IMR-90 (cell line): ENCODE measurements around the gene ARFGAP3. TPM values are rescaled to one million over a fixed set of nuclear protein-coding genes. Genes with fewer than 3 reads are reported as not detected.

ENCODE experiments used
- ATAC-seq: fragments of 200-7000 bp; cut with Tn5 transposase; 2 replicates; pipeline ENCODE4 v1.9.1; 2020; ENCODE audit warnings: low read depth, mild to moderate bottlenecking, moderate library complexity
- BruUV-seq: library from RNA; stranded (reverse); fragments of 400-500 nt; replicated peaks from 2 replicates; lab custom pipeline; 2021; lab: Mats Ljungman, UMichigan
- CTCF ChIA-PET: fragments of 300-600 bp; formaldehyde crosslinking; extraction: SDS; loops from one replicate; lab custom pipeline; 2021; ENCODE audit warnings: antibody characterized with exemption; lab: Yijun Ruan, JAX
- POLR2A ChIA-PET: fragments of 300-600 bp; sonication (Branson Sonifier 250); formaldehyde crosslinking; loops from one replicate; lab custom pipeline; 2022; ENCODE audit warnings: antibody characterized with exemption; ENCODE audit not compliant: unreplicated experiment; lab: Charles Lee
- DNase-seq: peaks from one replicate; pipeline ENCODE4 v3.0.0; 2013
- H2AFZ ChIP-seq: replicated peaks from 2 replicates; pipeline ENCODE3; 2013; ENCODE audit warnings: low read length, mild to moderate bottlenecking; ENCODE audit not compliant: poor library complexity
- H2AK5ac ChIP-seq: 2 replicates; pipeline ENCODE4 v1.6.1; 2013; ENCODE audit warnings: low read depth, low read length, inconsistent platforms
- H2AK9ac ChIP-seq: replicated peaks from 2 replicates; pipeline ENCODE3; 2013; ENCODE audit warnings: mild to moderate bottlenecking, low read depth, low read length, moderate library complexity; ENCODE audit not compliant: poor library complexity
- H2BK120ac ChIP-seq: 2 replicates; pipeline ENCODE4 v1.6.1; 2013; ENCODE audit warnings: low read depth, low read length, inconsistent platforms
- H2BK15ac ChIP-seq: 3 replicates; pipeline ENCODE4 v1.6.1; 2013; ENCODE audit warnings: low read depth, low read length, inconsistent platforms
- H2BK20ac ChIP-seq: 2 replicates; pipeline ENCODE4 v1.6.1; 2013; ENCODE audit warnings: low read depth, mild to moderate bottlenecking, inconsistent platforms, low read length, moderate library complexity
- H2BK5ac ChIP-seq: 2 replicates; pipeline ENCODE4 v1.6.1; 2013; ENCODE audit warnings: mild to moderate bottlenecking, low read depth, low read length, inconsistent platforms; ENCODE audit not compliant: poor library complexity, severe bottlenecking
- H3K14ac ChIP-seq: replicated peaks from 2 replicates; pipeline ENCODE4 v1.6.1; 2013; ENCODE audit warnings: low read depth, low read length, inconsistent platforms
- H3K18ac ChIP-seq: 2 replicates; pipeline ENCODE4 v1.6.1; 2013; ENCODE audit warnings: low read depth, low read length, control low read depth
- H3K23ac ChIP-seq: 2 replicates; pipeline ENCODE4 v1.6.1; 2013; ENCODE audit warnings: low read depth, low read length, inconsistent platforms
- H3K27ac ChIP-seq: 2 replicates; pipeline ENCODE4 v1.5.1; 2013; ENCODE audit warnings: mild to moderate bottlenecking, control low read depth, low read length; ENCODE audit not compliant: insufficient read depth
- H3K27me3 ChIP-seq: 2 replicates; pipeline ENCODE4 v1.6.1; 2013; ENCODE audit warnings: low read length; ENCODE audit not compliant: control insufficient read depth, insufficient read depth
- H3K36me3 ChIP-seq: 2 replicates; pipeline ENCODE4 v1.6.1; 2013; ENCODE audit warnings: low read length, mixed read lengths; ENCODE audit not compliant: control insufficient read depth, insufficient read depth
- H3K4ac ChIP-seq: 2 replicates; pipeline ENCODE4 v1.6.1; 2013; ENCODE audit warnings: low read depth, low read length, inconsistent platforms
- H3K4me1 ChIP-seq: 2 replicates; pipeline ENCODE4 v1.6.1; 2013; ENCODE audit warnings: low read length, mixed read lengths; ENCODE audit not compliant: control insufficient read depth, insufficient read depth
- H3K4me2 ChIP-seq: 2 replicates; pipeline ENCODE4 v1.6.1; 2013; ENCODE audit warnings: low read depth, mild to moderate bottlenecking, control low read depth, low read length, moderate library complexity
- H3K4me3 ChIP-seq: 2 replicates; pipeline ENCODE4 v1.5.1; 2013; ENCODE audit warnings: low read depth, mild to moderate bottlenecking, control low read depth, low read length, moderate library complexity; ENCODE audit not compliant: insufficient read depth
- H3K56ac ChIP-seq: 2 replicates; pipeline ENCODE4 v1.6.1; 2013; ENCODE audit warnings: low read length, inconsistent platforms; ENCODE audit not compliant: insufficient read depth; ENCODE audit errors: extremely low read depth
- H3K79me1 ChIP-seq, 2 experiments: 2 replicates each; pipeline ENCODE4 v1.6.1; 2013; ENCODE audit warnings: low read length in 2 of 2, inconsistent platforms in 1 of 2, low read depth in 1 of 2
- H3K9ac ChIP-seq: 2 replicates; pipeline ENCODE4 v1.6.1; 2013; ENCODE audit warnings: low read depth, low read length, control low read depth
- H3K9me1 ChIP-seq: 2 replicates; pipeline ENCODE4 v1.6.1; 2013; ENCODE audit warnings: low read length, inconsistent platforms; ENCODE audit not compliant: insufficient read depth
- H3K9me3 ChIP-seq: 2 replicates; pipeline ENCODE4 v1.6.1; 2013; ENCODE audit warnings: low read length; ENCODE audit not compliant: control insufficient read depth, insufficient read depth
- H4K20me1 ChIP-seq: 2 replicates; pipeline ENCODE4 v1.6.1; 2013; ENCODE audit warnings: low read length, inconsistent platforms; ENCODE audit not compliant: insufficient read depth
- H4K5ac ChIP-seq: 2 replicates; pipeline ENCODE4 v1.6.1; 2013; ENCODE audit warnings: mild to moderate bottlenecking, low read depth, low read length, control low read depth
- H4K8ac ChIP-seq, 2 experiments: 2 replicates each; pipeline ENCODE4 v1.6.1; 2013; ENCODE audit warnings: low read depth in 2 of 2, low read length in 2 of 2, control low read depth in 1 of 2, inconsistent platforms in 1 of 2
- H4K91ac ChIP-seq: 2 replicates; pipeline ENCODE4 v1.6.1; 2013; ENCODE audit warnings: low read depth, low read length, inconsistent platforms; ENCODE audit not compliant: insufficient read depth
- CTCF ChIP-seq: conservative IDR thresholded peaks from 2 replicates; pipeline ENCODE4 v1.5.1; 2012; ENCODE audit warnings: mild to moderate bottlenecking, low read depth, low read length, improper control_type of control experiment
- RCOR1 ChIP-seq: IDR thresholded peaks from 2 replicates; pipeline ENCODE4 v1.6.1; 2012; ENCODE audit warnings: mild to moderate bottlenecking, low read length, improper control_type of control experiment; ENCODE audit not compliant: insufficient replicate concordance
- SMC3 ChIP-seq: fragments of 150-350 bp; IDR thresholded peaks from 2 replicates; pipeline ENCODE4 v1.6.1; 2016; ENCODE audit warnings: low read depth, mild to moderate bottlenecking, antibody characterized with exemption, low read length, moderate library complexity
- USF2 ChIP-seq: fragments of 150-350 bp; IDR thresholded peaks from 2 replicates; pipeline ENCODE4 v1.6.1; 2017; ENCODE audit warnings: mild to moderate bottlenecking, antibody characterized with exemption, low read length, low read depth
- WGBS, 2 experiments: methylation state at CpG; one replicate each; pipeline versions ENCODE4 v1.1.5 to v1.1.7; 2013; ENCODE audit warnings: missing lambda C conversion rate in 2 of 2; ENCODE audit not compliant: insufficient read length in 1 of 2; ENCODE audit errors: extremely low coverage in 2 of 2; 5-methylcytosine and 5-hydroxymethylcytosine counted together
- dilution Hi-C: fragments of 300-500 bp; cut with HindIII; formaldehyde crosslinking; loops from one replicate; pipeline ENCODE4 v1.14.3; 2018; ENCODE audit warnings: low sequenced_read_pairs; ENCODE audit not compliant: unreplicated experiment
- in situ Hi-C: fragments of 300-500 bp; cut with MboI; formaldehyde crosslinking; loops from 3 replicates; pipeline ENCODE4 v1.14.3; 2019; ENCODE audit warnings: low sequenced_read_pairs, inconsistent platforms, mixed read lengths
- intact Hi-C: fragments of 100-400 bp; cut with micrococcal nuclease; formaldehyde crosslinking; loops from 2 replicates; pipeline ENCODE4 v1.10.0; 2022
- polyA plus RNA-seq, 3 experiments: library from polyadenylated mRNA; depleted of rRNA; stranded (reverse); fragments of >200 nt; gene quantifications; 2 replicates each; pipeline ENCODE4 v1.2.3, GENCODE V29; 2012; ENCODE audit warnings: low replicate concordance in 1 of 3
- total RNA-seq: library from RNA; depleted of rRNA; stranded (reverse); fragments of >200 nt; gene quantifications from 2 replicates; pipeline ENCODE4 v1.2.3, GENCODE V29; 2012

The ARFGAP3 gene
- total and polyA plus RNA-seq, 2 of the 4 experiments (the other 2 are of a cell fraction), result 50.0 to 70.1 TPM

GRCh38 chr22:42788021-42788420 lies 69.1 kb downstream of the ARFGAP3 start:
- H4K8ac ChIP-seq, result no peak overlapping the region
- ChIA-PET POLR2A (interaction anchor here (0.6 kb wide), 1 partner anchor 15 kb away, joined by 4 read pairs; no protein-coding TSS in a partner anchor), CTCF (no interaction called here)
- H2AFZ ChIP-seq, result no peak overlapping the region
- H3K4me3 ChIP-seq, result no peak overlapping the region
- no peak overlapping the region for H3K18ac ChIP-seq
- H4K5ac ChIP-seq, result no peak overlapping the region
- no peak overlapping the region for H4K91ac ChIP-seq
- H3K79me1 ChIP-seq, result peaks cover 0 to 3% of the 10 kb centered on the region in 2 experiments; a peak in 1 of 4 replicates
- BruUV-seq, result no TSS peak
- H3K27me3 ChIP-seq, result no peaks in the 10 kb centered on the region
- H3K4me2 ChIP-seq, result no peak overlapping the region
- TF ChIP-seq SMC3 (no peak), CTCF (no peak), USF2 (no peak), RCOR1 (no peak)
- H2BK15ac ChIP-seq, result no peak overlapping the region
- H3K27ac ChIP-seq, result no peak overlapping the region
- no peak for DNase-seq
- peaks cover 13% of the 10 kb centered on the region for H4K20me1 ChIP-seq
- no peaks in the 10 kb centered on the region for H3K9me3 ChIP-seq
- intact Hi-C loops, result no loop called here
- H3K4ac ChIP-seq, result no peak overlapping the region
- H2AK9ac ChIP-seq, result no peak overlapping the region
- no peak overlapping the region for H2AK5ac ChIP-seq
- H3K36me3 ChIP-seq, result no peaks in the 10 kb centered on the region
- no peak overlapping the region for H2BK120ac ChIP-seq
- H3K9me1 ChIP-seq, result peaks cover 16% of the 10 kb centered on the region
- no peak for ATAC-seq
- H3K14ac ChIP-seq, result no peak overlapping the region
- in situ Hi-C loops, result loop anchor here (10.0 kb wide), 1 partner anchor 123 kb away; no protein-coding TSS in a partner anchor
- no peak overlapping the region for H2BK20ac ChIP-seq
- no peak overlapping the region for H3K56ac ChIP-seq
- H3K23ac ChIP-seq, result no peak overlapping the region
- no CpG with 5 or more reads among the region's 12 CpGs for WGBS, 2 experiments
- dilution Hi-C loops, result no loop called here
- no peak overlapping the region for H3K9ac ChIP-seq
- H2BK5ac ChIP-seq, result no peak overlapping the region
- H3K4me1 ChIP-seq, result peaks cover 15% of the 10 kb centered on the region
